ENCODE data around the gene C3orf52.

The C3orf52 gene

DNA sequence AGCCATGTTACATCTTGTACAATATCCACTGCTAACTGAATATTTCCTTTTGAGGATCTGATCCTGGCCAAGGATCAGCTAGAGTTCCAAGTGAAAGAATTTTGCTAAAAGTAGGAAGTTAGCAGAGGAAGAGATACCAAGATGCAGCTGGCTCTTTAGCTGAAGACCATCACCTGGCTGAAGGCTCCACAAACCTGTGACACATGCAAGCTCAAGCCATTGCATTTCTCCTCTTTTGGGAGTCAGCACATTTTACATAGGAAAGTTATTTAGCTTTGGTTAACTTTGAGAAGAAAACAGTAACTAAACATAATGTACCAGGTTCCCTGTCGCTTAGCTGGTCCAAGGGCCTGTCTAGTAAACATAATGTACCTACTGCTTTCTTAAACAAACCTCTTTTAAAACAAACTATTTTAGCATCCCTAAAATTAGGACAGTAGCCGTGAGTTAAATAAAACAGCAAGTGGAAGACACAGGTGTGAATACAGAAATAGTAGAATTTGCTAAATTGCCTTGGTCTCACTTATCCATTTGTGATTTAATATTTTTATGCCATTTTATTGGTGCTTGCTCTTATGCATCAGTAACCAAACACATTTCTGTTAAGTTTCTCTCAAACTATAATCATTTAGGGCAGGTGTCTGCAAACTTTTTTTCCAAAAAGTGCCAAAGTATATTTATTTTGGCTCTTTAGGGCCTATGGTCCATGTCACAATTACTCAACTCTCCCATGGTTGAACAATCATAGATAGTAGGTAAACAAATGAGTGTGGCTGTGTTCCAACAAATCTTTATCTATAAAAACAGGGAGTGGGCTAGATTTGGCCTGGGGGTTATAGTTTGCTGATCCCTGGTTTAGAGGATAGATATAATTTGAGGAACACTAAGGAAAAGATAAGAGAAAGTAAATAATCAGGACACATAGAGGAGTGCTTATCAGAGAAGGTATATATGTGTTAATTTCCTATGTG lies 35.7 kb downstream of the C3orf52 start:
- TF ChIP-seq GATA3 (IDR thresholded peaks at IDR 0.05; ENCODE audit: low read depth, low read length): no peak
- TF ChIP-seq GATA2 (IDR thresholded peaks at IDR 0.05; ENCODE audit: low read depth, low read length): no peak

DNA sequence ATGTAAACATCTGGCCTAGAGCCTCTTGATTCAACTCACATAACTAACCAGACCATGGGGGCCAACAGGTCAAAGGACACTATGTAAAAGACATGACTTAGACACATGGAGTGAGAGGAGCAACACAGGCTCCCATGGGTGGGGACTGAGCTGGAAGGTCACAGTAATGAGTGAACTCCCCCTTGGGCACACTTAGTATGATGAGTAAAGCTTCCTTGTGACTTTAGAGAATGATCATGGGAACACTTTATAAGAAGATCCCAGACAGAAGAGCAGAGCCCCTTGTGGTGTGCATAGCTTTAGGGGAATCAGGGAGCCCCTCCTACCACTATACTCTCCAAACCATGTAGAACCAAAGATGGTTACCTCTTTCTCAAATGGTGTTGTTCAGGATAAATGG lies 36.7 kb downstream of the C3orf52 start:
- TF ChIP-seq GATA3 (IDR thresholded peaks at IDR 0.05; ENCODE audit: low read depth, low read length): no peak

DNA sequence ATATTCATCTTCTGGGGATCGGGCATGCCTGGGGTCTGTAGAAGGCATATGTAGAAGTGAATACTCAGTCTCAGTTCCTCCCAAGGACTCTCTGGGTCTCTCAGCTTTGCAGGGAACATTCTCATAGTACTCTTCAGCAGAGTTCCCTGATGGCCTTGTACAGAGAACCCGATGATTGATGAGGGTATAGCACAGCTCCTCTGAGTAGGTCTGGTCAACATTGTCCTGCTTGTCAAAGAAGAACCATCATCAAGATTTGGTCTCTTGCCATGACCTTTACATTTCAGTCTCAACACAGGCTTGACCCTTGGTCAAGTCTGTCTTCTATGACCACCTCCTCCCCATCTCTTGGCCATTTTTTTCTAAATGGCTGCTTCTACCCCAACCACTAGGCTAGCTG lies 37.4 kb downstream of the C3orf52 start:
- no peak for TF ChIP-seq GATA3 (IDR thresholded peaks at IDR 0.05; ENCODE audit: low read depth, low read length)

DNA sequence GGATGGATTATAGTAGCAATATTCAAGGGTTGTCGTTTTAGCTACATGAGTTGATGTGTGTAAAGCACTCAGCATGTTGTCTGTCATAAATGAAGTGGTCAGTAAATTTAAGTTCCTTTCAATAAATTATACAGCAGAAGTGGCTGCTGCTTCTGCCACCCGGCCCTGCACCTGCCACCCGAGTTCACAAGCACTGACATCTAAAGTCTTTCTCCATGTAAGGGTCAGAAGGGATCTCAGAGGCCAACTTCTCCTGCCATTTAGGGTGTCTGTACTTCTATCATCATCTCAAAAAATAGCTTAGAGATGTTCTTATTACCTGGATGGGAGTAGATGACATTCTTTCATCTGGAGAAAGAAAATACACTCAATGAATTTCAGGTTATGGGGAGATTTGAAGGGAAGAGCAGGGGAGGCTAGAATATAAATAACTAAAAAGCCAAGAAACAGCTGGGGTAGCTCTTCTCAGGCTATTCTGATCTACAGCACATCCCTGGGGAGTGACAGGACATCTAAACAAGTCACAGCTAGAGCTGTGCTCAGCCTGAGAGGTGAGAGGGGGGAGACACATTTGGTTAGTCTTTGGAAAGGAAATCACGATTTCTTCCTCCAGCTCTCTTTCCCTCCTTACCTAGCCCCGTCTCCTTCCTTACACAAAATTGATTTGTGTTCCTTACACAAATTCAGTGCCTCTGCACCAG lies 38.9 kb downstream of the C3orf52 start:
- TF ChIP-seq GATA3 (IDR thresholded peaks at IDR 0.05; ENCODE audit: low read depth, low read length) (no peak), GATA2 (IDR thresholded peaks at IDR 0.05; ENCODE audit: low read depth, low read length) (no peak)

DNA sequence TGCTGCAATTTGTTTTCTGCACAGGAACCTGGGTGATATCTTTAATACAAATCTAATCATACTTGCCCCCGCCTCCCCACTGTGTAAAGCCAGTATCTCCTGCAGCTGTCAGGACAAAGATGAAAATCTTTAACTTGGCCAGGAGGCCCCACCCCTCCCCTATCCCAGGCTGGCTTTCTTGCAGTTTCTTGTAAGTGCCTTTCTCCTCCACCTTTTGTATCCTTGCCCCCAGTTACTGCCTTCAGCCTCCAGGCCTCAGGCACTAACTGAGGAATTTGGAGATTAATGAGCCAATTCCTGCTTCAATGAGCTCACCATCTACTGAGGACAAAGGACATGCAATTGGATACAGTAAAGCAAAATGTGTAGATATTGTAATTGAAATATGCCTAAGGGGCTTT lies 40.3 kb downstream of the C3orf52 start:
- TF ChIP-seq GATA3 (IDR thresholded peaks at IDR 0.05; ENCODE audit: low read depth, low read length): no peak
- TF ChIP-seq GATA2 (IDR thresholded peaks at IDR 0.05; ENCODE audit: low read depth, low read length): no peak

DNA sequence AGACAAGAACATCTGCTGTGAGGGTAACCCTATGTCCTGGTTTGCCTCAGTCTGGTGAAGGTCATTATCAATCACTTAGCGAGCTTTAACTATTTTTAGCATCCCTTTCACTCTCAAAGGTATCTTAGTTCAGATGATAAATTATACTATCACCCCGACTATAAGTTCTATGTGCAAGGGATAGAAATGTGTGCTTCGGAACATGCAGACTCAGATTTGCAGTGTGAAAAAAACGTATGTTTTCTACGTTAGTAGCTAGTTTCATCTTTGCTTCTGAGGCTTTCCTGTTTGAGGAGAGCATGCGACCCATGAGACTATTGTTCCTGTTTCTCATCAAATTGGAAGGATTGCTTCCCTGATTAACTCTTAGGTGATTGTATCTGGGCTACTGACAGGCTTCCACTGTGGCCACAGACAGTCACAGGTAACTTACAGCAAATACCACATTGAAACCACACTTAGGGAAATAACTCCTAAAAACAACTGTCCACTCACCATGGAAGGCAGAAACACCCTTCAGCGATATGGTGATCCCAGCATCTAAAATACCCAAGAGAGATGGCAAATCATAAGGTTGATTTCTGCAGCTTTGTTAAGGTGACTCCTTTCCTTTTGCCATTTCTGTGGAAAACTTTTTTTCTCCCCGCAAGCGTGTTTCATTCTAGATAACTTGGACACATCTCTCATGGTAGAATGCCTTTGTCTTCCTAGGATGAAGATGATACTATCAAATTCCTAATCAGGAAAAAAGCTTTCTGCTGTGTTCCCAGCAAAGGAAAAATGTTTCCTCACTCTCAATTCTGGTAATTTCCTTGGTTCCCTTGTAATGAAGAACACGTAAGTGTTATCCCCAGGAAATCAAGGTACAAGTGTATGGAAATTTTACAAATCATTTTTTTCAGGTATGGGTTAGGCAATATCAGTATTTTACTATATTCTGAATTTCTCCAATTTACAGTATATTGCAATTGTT lies 41.6 kb downstream of the C3orf52 start:
- TF ChIP-seq GATA3 (IDR thresholded peaks at IDR 0.05; ENCODE audit: low read depth, low read length): no peak
- TF ChIP-seq GATA2 (IDR thresholded peaks at IDR 0.05; ENCODE audit: low read depth, low read length): no peak

DNA sequence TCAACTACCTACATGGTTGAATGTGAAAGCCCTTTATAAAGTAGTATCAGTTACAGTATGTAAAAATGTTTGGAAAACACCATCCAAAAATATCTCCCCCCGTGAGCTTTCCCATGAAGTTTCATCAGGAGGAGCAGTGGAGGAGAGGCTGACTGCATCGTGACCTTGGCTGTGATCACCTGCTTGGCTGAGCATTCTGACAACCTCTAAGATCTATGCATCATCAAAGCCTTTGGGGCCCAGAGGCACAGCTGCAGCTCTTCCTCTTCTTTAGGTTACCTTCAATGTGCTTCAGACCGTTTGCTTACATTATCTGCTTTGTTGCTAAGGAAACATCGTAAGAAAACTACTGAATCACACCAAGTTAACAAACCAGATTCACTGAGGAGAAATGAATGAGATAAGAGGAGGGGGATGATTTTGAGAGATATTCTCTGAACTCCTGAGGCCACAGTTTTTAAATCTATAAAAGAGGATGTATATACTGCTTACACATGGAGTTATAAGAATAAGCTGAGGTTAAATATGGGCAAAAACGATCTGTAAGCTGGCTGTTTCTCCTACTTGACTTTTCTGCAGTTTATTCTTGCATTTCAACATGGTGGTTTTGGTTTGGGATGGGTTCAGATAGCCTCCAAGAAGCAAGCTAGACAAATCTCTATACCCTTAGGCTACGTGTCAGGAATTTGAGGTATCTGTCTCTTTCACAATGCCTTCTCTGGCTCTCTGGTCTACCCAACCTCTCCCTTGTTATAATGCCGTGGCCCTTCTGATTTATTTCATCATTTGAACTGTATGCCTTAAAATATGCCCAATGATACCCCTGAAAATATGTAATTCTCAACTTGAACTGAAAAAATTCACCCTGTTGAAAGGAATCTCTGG lies 42.9 kb downstream of the C3orf52 start:
- TF ChIP-seq GATA2 (IDR thresholded peaks at IDR 0.05; ENCODE audit: low read depth, low read length): no peak
- no peak for TF ChIP-seq GATA3 (IDR thresholded peaks at IDR 0.05; ENCODE audit: low read depth, low read length)

DNA sequence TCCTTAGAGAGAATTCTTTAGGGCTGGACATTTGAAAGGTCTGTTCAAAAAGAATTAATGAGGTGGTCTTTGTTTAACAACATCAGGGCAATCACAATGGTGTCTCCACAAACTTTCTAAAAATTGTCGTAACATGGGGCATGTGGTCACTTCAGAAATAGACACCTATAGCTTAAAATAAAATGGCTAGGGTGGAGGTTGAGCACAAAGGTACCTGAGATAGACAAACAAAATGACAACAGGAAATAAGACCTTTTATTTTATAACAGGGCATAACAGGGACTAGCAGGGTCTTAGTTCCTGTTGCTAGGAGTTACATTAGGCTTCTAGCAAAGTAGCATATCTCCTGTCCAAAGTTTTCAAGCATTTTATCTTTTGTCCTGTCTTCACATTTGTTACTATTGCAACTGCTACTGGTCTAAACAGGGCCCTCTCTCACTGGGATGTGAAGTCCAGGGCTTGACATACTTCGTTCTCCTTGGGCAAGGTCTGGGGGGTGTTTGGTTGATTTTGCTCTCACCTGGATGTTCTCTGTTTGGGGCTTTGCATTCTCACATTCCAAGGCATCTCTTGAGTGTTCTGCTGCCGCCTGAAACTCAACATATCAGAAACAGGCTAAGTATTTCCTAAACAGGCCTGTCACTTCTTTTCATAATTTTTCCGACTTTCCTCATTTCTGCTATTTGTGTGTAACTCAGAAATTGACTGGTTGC lies 43.9 kb downstream of the C3orf52 start:
- TF ChIP-seq GATA3 (IDR thresholded peaks at IDR 0.05; ENCODE audit: low read depth, low read length): no peak
- no peak for TF ChIP-seq GATA2 (IDR thresholded peaks at IDR 0.05; ENCODE audit: low read depth, low read length)

DNA sequence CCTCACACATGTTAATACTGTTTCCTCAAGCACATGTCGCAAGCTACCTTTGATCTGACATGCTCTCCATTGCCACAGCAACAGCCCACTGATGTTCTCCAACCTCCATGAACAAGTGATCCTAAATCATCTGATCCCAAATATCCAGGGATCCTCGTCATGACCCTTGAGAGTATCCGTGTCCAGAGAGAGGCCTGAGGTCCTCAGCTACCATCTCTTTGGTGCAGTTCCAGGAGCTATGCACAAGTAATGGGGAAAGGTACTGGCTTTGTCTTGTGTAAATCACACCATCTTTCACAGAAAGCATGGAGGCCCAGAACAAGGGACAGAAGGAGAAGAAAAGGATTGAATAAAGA lies 44.4 kb downstream of the C3orf52 start:
- TF ChIP-seq GATA3 (IDR thresholded peaks at IDR 0.05; ENCODE audit: low read depth, low read length) (no peak), GATA2 (IDR thresholded peaks at IDR 0.05; ENCODE audit: low read depth, low read length) (no peak)

DNA sequence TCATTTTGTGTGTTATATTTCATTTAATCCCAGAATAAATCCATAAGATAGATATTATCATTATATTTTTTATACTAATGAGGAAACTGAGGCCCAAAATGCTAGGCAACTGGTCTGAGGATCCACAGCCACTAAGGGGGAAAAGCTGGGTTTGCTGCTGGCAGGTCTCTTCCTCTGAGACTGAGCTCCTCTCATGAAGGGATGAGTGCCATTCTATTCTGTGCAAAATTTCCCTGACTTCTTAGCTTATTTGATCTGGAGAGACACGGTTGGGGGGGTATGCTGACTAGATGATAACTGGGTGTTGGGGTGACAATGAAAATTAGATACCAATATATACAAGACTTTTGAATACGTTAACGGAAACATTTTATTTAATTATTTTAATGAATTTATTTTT lies 44.9 kb downstream of the C3orf52 start:
- TF ChIP-seq GATA3 (IDR thresholded peaks at IDR 0.05; ENCODE audit: low read depth, low read length): no peak

DNA sequence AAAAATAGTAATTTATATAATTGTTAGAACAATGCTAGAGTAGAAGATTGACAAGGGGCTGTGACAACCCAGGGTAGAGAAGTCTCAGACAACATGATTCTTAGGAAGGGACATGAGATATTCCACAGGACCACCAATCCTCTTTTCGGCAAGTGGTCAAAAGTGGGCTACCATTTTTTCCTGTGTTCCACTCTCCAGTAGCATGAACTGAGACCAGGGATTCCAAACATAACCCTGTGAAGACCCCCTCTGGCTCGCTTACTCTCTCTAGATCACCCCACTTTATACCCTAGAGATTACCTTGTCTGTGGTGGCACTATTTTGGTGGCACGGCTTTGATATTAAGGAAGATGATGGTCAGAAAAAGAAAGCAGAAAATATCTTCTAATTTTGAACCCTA lies 45.9 kb downstream of the C3orf52 start:
- no peak for TF ChIP-seq GATA2 (IDR thresholded peaks at IDR 0.05; ENCODE audit: low read depth, low read length)
- no peak for TF ChIP-seq GATA3 (IDR thresholded peaks at IDR 0.05; ENCODE audit: low read depth, low read length)

DNA sequence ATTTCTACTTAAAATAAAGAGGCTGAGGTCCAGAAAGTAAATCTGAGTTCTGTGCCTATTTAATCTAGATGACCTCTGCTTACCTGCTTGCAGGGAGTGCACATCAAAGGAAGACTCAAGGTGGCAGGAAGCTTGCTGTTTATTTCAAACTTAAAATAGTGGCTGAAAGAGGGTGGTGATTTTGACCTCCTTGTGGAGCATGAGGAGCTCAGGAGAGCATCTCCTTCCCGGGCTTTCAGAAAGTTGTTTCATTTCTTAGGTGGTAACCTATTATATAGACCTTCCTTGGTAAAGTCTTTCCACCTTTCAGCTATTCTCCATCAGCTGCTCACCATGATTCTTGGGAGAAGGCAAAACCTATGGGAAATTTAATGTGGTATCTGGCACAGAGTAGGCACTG lies 46.4 kb downstream of the C3orf52 start:
- no peak for TF ChIP-seq GATA2 (IDR thresholded peaks at IDR 0.05; ENCODE audit: low read depth, low read length)
- no peak for TF ChIP-seq GATA3 (IDR thresholded peaks at IDR 0.05; ENCODE audit: low read depth, low read length)

DNA sequence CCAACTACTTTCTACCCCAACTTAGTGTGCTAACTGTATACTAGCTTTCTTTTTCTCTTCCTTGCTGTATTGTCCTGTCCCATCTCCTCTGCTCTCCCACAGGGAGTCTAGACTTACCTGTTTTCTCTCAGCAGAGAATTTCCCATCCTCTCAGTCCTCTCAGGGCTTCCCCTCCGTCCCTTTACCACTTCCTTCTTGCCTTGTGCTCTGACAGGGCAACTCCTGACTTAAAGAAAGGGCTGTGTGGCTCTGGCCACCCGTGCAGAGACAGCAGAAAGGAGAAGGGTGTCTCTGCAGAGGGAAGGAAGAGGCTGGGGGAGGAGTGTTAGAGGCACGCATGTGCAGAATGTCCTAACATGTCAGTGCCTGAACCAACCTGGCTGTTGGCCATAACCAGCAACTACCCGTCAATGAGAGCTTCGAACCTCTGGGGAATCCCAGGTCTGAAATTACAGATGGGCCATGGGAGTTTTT lies 46.8 kb downstream of the C3orf52 start, which contains the start of gene GCSAM:
Gene GCSAM, minus strand, starts transcription at position 274 of the 474 bp plus-strand sequence. Its CDS starts 128 bp downstream, at position 146.
- TF ChIP-seq GATA2 (IDR thresholded peaks at IDR 0.05; ENCODE audit: low read depth, low read length): no peak
- TF ChIP-seq GATA3 (IDR thresholded peaks at IDR 0.05; ENCODE audit: low read depth, low read length): no peak

Measured in SH-SY5Y (cell line).